GM19438 (cell line): Measurements from ENCODE around the gene CAPRIN2.

Source experiments
- ATAC-seq: cut with Tn5 transposase; IDR thresholded peaks from one replicate; pipeline ENCODE4 v1.9.1; 2021; ENCODE audit warnings: low read depth; ENCODE audit not compliant: unreplicated experiment

The CAPRIN2 gene, protein sequence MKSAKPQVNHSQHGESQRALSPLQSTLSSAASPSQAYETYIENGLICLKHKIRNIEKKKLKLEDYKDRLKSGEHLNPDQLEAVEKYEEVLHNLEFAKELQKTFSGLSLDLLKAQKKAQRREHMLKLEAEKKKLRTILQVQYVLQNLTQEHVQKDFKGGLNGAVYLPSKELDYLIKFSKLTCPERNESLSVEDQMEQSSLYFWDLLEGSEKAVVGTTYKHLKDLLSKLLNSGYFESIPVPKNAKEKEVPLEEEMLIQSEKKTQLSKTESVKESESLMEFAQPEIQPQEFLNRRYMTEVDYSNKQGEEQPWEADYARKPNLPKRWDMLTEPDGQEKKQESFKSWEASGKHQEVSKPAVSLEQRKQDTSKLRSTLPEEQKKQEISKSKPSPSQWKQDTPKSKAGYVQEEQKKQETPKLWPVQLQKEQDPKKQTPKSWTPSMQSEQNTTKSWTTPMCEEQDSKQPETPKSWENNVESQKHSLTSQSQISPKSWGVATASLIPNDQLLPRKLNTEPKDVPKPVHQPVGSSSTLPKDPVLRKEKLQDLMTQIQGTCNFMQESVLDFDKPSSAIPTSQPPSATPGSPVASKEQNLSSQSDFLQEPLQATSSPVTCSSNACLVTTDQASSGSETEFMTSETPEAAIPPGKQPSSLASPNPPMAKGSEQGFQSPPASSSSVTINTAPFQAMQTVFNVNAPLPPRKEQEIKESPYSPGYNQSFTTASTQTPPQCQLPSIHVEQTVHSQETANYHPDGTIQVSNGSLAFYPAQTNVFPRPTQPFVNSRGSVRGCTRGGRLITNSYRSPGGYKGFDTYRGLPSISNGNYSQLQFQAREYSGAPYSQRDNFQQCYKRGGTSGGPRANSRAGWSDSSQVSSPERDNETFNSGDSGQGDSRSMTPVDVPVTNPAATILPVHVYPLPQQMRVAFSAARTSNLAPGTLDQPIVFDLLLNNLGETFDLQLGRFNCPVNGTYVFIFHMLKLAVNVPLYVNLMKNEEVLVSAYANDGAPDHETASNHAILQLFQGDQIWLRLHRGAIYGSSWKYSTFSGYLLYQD

DNA sequence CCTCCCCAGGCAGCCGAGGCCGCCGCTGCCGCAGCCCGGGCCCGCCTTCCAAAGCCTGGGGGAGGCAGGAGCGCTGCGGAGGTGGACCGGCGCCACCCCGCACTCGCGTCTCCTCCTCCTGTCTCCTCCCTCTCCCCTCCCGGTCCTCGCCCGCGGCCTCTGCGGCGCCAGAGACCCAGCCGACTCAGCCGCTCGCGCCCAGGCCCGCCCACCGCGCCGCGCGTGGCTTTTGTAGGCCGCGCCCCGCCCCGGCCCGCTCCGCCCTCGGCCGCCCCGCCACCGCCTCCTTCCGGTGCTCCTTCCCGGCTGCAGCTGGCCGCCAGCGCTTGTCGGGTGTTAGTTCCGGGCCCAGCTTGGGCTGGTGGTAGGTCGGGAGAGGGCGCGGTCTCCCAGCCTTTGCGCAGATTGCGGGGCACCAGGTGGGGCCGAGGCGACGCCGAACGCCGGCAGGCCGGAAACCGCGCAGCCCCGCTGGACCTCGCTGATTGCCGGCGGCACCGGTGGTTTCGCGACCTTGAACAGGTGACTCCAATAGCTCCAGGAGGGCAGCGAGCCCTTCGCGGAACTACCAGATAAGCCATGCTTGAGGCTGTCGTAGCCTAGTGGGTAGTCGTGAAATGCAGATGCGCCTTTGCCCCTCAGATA lies at the start of gene CAPRIN2:
TSS of gene CAPRIN2 (minus strand) at position 202 of the 645 bp plus-strand sequence. CDS start 1,431 bp downstream, outside the sequence.
- peak; percentile 95 for ATAC-seq

- ATAC-seq, result no peak
These were observed 42.9 kb upstream of the CAPRIN2 start for GRCh38 chr12:30797689-30798088.

GRCh38 chr12:30796891-30797371 lies 42.2 kb upstream of the CAPRIN2 start:
- no peak for ATAC-seq

- no peak for ATAC-seq
These were observed 41.6 kb upstream of the CAPRIN2 start for GRCh38 chr12:30796313-30796780.

DNA sequence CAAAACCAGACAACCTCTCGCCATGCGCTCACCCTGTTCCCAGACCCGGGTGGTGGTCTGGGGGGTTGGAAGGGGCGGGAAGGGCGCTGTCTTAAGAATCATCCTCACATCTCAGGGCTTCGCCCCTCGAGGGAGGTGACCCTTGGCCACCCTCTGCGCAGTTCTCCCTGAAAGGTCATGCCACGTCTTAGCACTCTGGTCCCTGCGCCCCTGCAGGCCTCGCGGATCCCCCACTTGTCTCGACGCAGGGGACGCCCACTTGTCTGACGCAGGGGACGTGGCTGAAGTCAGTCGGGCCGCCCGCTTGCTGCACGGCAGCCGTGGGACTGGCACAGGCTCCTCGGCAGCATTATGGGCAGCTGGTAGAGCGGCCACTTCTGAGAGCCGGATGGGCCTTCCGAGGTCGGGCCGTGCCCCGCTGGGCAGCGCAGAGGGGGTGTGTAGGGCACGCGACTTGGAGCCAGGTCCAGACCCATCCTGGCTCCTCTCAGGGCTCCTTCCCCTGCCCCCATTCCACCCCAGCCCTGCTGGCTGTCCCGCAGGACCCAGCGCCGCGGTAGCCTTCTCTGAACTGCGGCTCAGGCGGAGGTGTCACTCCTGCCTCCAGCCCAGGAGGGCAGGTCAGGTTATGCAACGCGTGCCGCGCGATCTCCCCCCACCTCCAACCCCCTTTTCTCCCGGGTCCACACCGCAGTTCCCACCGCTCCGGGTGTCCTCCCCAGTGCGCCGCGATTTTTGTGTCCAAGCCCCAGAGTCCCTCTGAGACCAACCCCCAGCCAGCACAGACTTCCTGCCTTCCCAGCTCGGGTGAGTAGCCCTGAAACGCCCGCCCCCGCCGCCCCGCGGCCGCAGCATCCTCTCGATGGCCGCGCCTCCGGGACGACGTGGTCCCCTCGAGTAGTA lies 40.9 kb upstream of the CAPRIN2 start:
- ATAC-seq, result peak; percentile 87

- ATAC-seq, result no peak
These were observed 40.0 kb upstream of the CAPRIN2 start for GRCh38 chr12:30794591-30795409.

- no peak for ATAC-seq
These were observed 39.3 kb upstream of the CAPRIN2 start for GRCh38 chr12:30794020-30794419.

DNA sequence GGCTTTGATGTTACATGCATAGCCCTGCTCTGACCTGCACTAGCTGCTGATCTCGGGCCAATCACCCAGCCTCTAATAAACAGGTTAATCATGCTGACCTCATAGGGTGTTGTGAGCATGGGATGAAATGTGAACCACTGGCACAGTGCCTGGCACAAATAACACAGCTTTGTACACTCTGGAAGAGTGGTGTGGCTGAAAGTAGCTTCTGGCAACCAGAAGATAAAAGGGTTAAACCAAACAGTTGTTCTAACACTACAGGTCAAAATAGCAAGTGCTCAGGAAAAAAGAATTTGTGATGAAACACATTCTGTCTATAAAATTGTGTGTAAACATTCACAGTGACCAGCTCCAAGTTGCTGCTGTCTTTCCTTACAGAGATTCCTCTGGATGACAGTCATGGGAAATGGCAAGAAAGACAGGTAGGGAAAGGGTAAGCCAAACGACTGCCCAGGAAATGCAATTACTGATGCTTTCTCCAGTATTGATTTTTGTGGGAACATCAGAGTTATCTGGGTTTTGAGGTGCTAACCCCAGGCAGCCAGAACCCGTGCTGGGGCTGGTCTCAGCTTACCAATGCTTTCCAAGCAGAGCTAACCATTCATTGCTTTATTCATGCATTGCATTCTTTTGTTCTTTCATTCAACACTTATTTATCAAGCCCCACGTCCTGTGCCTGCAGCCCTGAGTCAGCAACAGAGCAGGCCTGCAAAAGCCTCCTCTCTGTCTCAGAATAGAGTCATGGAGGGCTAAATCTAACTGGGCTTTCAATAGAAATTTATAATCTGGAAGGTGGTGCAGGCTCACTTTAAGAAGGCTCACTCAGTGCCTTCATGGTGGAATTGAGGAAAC lies 38.1 kb upstream of the CAPRIN2 start:
- ATAC-seq, result no peak

DNA sequence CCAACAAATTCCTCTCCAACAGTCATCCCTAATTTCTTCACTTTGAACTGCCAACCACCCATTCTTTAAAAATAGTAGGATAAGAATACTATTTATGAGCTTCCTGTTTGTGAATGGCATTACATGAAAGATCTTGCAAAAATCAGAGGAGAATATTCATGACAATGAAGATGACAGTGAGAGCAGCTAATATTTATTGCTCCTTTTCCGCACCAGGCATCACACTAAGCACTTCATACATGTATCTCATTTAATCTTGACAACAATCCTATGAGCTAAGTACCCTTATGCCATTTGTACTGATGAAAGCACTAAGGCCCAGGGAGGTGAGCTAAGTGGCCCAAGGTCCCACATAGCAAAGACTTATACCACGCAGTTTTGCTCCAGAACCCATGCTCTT lies 37.3 kb upstream of the CAPRIN2 start:
- ATAC-seq, result no peak

DNA sequence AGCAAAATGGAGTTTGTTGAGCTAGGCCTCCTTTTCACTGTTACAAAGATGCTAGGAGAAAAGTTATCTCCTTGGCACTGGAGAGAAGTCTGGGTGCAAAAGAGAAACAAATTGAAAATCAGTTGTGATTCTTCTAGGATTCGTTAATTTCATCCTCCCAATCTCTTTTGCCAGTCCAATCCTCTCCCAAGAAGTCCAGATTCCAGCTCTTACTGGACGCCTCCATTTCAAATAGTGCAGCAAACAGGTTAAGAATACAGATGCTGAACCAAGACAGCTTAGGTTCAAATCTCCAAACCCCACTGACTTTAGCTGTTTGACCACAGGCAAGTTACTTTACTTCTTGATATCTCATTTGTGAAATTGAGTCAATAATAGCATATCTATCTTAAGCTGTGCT lies 34.0 kb upstream of the CAPRIN2 start:
- no peak for ATAC-seq

DNA sequence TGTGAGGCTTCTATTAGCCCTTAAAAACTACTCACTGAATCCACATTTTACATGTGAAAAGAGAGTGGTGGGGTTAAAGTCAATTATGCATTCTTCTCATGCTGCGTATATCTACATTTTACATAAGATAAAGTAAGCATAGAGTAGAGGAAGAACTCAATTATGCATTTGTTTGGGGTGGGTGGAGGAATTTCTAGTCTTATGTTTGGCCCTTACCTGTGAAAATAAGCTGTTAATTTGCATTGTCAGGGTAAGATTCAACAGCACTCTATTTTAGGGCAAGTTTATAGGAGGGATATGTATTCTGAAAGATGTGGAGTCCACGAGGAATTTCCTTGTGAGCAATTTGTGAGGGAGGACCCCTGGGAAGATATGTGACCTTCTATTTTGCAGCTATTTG lies 30.9 kb upstream of the CAPRIN2 start:
- no peak for ATAC-seq

DNA sequence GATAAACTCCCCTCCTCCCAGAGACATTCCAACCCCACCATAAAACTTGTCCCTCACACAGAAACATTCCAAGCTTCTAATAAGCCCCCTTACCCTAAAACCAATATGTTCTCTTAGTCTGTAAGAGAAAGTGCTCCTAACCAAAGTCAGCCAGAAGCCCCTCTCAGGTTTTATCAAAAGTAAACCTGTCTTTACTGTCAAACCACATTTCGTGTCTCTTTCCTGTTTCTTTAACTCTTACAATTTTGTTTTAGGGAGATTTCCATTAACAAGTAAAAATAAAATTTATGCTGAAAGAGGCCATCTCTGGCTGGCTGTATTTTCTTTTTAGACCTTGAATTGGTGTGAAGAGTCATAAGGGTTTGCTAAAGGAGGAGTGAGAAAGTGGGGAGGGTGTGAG lies 29.8 kb upstream of the CAPRIN2 start:
- no peak for ATAC-seq

DNA sequence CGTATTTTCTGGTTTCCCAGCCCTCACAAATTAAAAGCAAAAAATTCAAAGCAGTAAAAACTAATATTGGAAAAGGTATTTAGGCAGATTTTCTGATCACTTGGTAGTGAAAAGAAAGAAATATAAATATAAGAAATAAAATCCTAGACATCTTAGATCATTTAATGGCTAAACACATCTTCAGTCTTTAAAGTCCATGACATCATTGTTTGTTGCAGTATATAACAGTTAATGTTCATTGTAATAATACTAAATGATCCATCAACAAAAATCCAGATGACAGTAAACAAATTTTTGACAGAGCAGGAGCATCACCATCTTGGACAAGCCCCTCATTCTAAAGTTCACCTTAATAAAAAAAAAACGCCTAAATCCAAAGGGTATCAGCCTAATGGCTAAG lies 29.2 kb upstream of the CAPRIN2 start:
- no peak for ATAC-seq

- no peak for ATAC-seq
These were observed 27.8 kb upstream of the CAPRIN2 start for GRCh38 chr12:30782316-30783173.

- ATAC-seq, result no peak
These were observed 24.8 kb upstream of the CAPRIN2 start for GRCh38 chr12:30779578-30779977.

- ATAC-seq, result no peak
These were observed 24.4 kb upstream of the CAPRIN2 start for GRCh38 chr12:30779178-30779577.

DNA sequence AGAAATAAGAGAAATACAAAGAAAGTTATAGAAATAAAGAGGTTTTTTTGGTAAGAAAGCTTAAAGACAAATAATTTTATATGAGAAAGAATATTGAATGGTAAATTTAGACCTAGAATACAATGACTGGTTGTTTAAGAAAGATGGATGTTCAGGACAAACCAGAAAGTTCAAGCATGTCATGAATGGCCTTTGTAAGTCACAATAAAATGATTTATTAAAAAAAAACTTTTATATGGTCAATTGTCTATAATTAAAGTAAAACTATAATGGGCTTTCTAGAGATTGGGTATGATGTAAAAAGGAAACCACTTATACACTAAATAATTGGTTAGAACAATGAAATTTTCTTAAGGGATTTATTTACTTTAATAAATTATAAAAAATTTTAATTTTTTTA lies 19.8 kb upstream of the CAPRIN2 start:
- ATAC-seq, result no peak
